WTC11 (cell line): Measurements from ENCODE around the gene JTB. TPM values are rescaled to one million over a fixed set of nuclear protein-coding genes. Genes with fewer than 3 reads are reported as not detected.

ENCODE experiments used
- AFF4 ChIP-seq: sonication (generic); formaldehyde crosslinking; IDR thresholded peaks from 2 replicates; pipeline ENCODE4 v1.8.1; 2023; ENCODE audit warnings: mild to moderate bottlenecking, missing genetic modification reagents, borderline replicate concordance
- ATF1 ChIP-seq: sonication (generic); formaldehyde crosslinking; IDR thresholded peaks from 2 replicates; pipeline ENCODE4 v1.8.1; 2023; ENCODE audit warnings: mild to moderate bottlenecking, moderate library complexity, missing genetic modification reagents
- CDX4 ChIP-seq: fragments of 250-450 bp; sonication (Bioruptor Pico); IDR thresholded peaks from 2 replicates; pipeline ENCODE4 v1.9.0; 2021; ENCODE audit warnings: moderate library complexity, mild to moderate bottlenecking, inconsistent platforms, borderline replicate concordance
- CREB1 ChIP-seq: sonication (generic); formaldehyde crosslinking; IDR thresholded peaks from 2 replicates; pipeline ENCODE4 v1.8.0; 2023; ENCODE audit warnings: mild to moderate bottlenecking, missing genetic modification reagents
- CREM ChIP-seq: sonication (generic); formaldehyde crosslinking; IDR thresholded peaks from 2 replicates; pipeline ENCODE4 v1.8.1; 2022; ENCODE audit warnings: mild to moderate bottlenecking, missing genetic modification reagents, moderate library complexity
- E2F5 ChIP-seq: sonication (generic); formaldehyde crosslinking; IDR thresholded peaks from 2 replicates; pipeline ENCODE4 v1.8.1; 2022; ENCODE audit warnings: mild to moderate bottlenecking, moderate library complexity, missing genetic modification reagents
- GABPB1 ChIP-seq: sonication (generic); formaldehyde crosslinking; IDR thresholded peaks from 2 replicates; pipeline ENCODE4 v1.8.1; 2023; ENCODE audit warnings: mild to moderate bottlenecking, missing genetic modification reagents
- JAZF1 ChIP-seq: fragments of 250-450 bp; sonication (Bioruptor Pico); IDR thresholded peaks from 2 replicates; pipeline ENCODE4 v1.9.0; 2021; ENCODE audit warnings: moderate library complexity, mild to moderate bottlenecking, inconsistent platforms
- KAT7 ChIP-seq: sonication (generic); formaldehyde crosslinking; IDR thresholded peaks from 2 replicates; pipeline ENCODE4 v1.8.1; 2023; ENCODE audit warnings: missing genetic modification reagents, mild to moderate bottlenecking, borderline replicate concordance
- NR1H2 ChIP-seq: sonication (generic); formaldehyde crosslinking; IDR thresholded peaks from 2 replicates; pipeline ENCODE4 v1.9.0; 2021; ENCODE audit warnings: mild to moderate bottlenecking, moderate library complexity, missing genetic modification reagents
- NR2C2 ChIP-seq: sonication (generic); formaldehyde crosslinking; IDR thresholded peaks from 2 replicates; pipeline ENCODE4 v1.8.0; 2022; ENCODE audit warnings: mild to moderate bottlenecking, missing genetic modification reagents
- OVOL2 ChIP-seq: fragments of 250-450 bp; sonication (Bioruptor Pico); IDR thresholded peaks from 2 replicates; pipeline ENCODE4 v1.9.0; 2021; ENCODE audit warnings: mild to moderate bottlenecking, borderline replicate concordance
- PRRX2 ChIP-seq: fragments of 250-450 bp; sonication (Bioruptor Pico); IDR thresholded peaks from 2 replicates; pipeline ENCODE4 v1.8.0; 2021; ENCODE audit warnings: mild to moderate bottlenecking
- STAT6 ChIP-seq: sonication (generic); formaldehyde crosslinking; conservative IDR thresholded peaks from 2 replicates; pipeline ENCODE4 v1.8.1; 2023; ENCODE audit warnings: mild to moderate bottlenecking, low read depth, missing genetic modification reagents, moderate library complexity
- TCF7 ChIP-seq: sonication (generic); formaldehyde crosslinking; IDR thresholded peaks from 2 replicates; pipeline ENCODE4 v1.8.0; 2022; ENCODE audit warnings: mild to moderate bottlenecking, low read depth, missing genetic modification reagents, moderate library complexity
- ZBTB43 ChIP-seq: sonication (generic); formaldehyde crosslinking; IDR thresholded peaks from 2 replicates; pipeline ENCODE4 v1.8.1; 2023; ENCODE audit warnings: mild to moderate bottlenecking, missing genetic modification reagents
- ZNF219 ChIP-seq: sonication (generic); formaldehyde crosslinking; IDR thresholded peaks from 2 replicates; pipeline ENCODE4 v1.8.0; 2023; ENCODE audit warnings: missing genetic modification reagents, mild to moderate bottlenecking, borderline replicate concordance
- ZNF281 ChIP-seq: sonication (generic); formaldehyde crosslinking; IDR thresholded peaks from 2 replicates; pipeline ENCODE4 v1.8.0; 2023; ENCODE audit warnings: mild to moderate bottlenecking, missing genetic modification reagents
- ZNF396 ChIP-seq: fragments of 250-450 bp; sonication (Bioruptor Pico); IDR thresholded peaks from 2 replicates; pipeline ENCODE4 v1.8.0; 2021; ENCODE audit warnings: mild to moderate bottlenecking, moderate library complexity, borderline replicate concordance
- ZNF532 ChIP-seq: fragments of 250-450 bp; sonication (Bioruptor Pico); IDR thresholded peaks from 2 replicates; pipeline ENCODE4 v1.9.0; 2021; ENCODE audit warnings: mild to moderate bottlenecking, borderline replicate concordance
- ZNF671 ChIP-seq: fragments of 250-450 bp; sonication (Bioruptor Pico); IDR thresholded peaks from 2 replicates; pipeline ENCODE4 v1.8.0; 2021; ENCODE audit warnings: mild to moderate bottlenecking
- total RNA-seq: library from RNA; stranded (reverse); gene quantifications from 3 replicates; pipeline ENCODE4 v1.2.3, GENCODE V29; 2021

The JTB gene
- total RNA-seq, 1 experiment from 2014 or later, result 90.3 TPM

- TF ChIP-seq ZNF532 (0 out of 2 replicates have a peak, but pooled peaks have one; percentile 69), ZBTB43 (CRISPR knock-in tag) (0 out of 2 replicates have a peak, but pooled peaks have one; percentile 54), ZNF671 (no peak), ZNF396 (CRISPR knock-in tag) (no peak), ATF1 (CRISPR knock-in tag) (no peak; the same call in 1 of the 2 replicates), OVOL2 (CRISPR knock-in tag) (no peak), GABPB1 (CRISPR knock-in tag) (peak; percentile 65), JAZF1 (no peak), STAT6 (CRISPR knock-in tag) (no peak), CDX4 (CRISPR knock-in tag) (no peak), AFF4 (peak; percentile 45; the same call in 1 of the 2 replicates), NR2C2 (no peak), CREB1 (CRISPR knock-in tag) (peak; percentile 64), E2F5 (CRISPR knock-in tag) (0 out of 2 replicates have a peak, but pooled peaks have one; percentile 27), KAT7 (CRISPR knock-in tag) (no peak; the same call in 1 of the 2 replicates), PRRX2 (CRISPR knock-in tag) (no peak), CREM (CRISPR knock-in tag) (0 out of 2 replicates have a peak, but pooled peaks have one; percentile 57), TCF7 (CRISPR knock-in tag) (no peak), NR1H2 (CRISPR knock-in tag) (no peak), ZNF219 (no peak), ZNF281 (CRISPR knock-in tag) (peak; percentile 85; the same call in 1 of the 2 replicates)
Measured at GRCh38 chr1:153967107-153967999, 10.1 kb downstream of the JTB start, which contains the start of gene CREB3L4 (continued).
